ENCODE results near the gene CCDC134.

CCDC134 gene

GRCh38 chr22:41875531-41876270 lies 75.2 kb downstream of the CCDC134 start:
- TF ChIP-seq CTCF (IDR thresholded peaks at IDR 0.05; ENCODE audit: low read depth, low read length, missing control alignments) = no peak

More at GRCh38 chr22:41875531-41876270, 75.2 kb downstream of the CCDC134 start:
- H3K4me3 ChIP-seq (ENCODE audit: low read depth, low read length) = no peak overlapping the region
- no peak for DNase-seq (ENCODE audit: low read depth)
